Lower leg skin (tissue), 3 donors: ENCODE results near the gene BICD2.

Experiments
- CTCF ChIP-seq, 3 donors: fragments of 450-650 bp; IDR thresholded peaks; one replicate each; pipeline ENCODE4 v1.5.1; 2016; ENCODE audit warnings: antibody characterized with exemption in 3 of 3, mild to moderate bottlenecking in 3 of 3, moderate library complexity in 2 of 3
- POLR2A ChIP-seq, 2 donors: fragments of 450-650 bp; IDR thresholded peaks; one replicate each; pipeline ENCODE4 v1.6.1; 2016 to 2017; ENCODE audit warnings: antibody characterized with exemption in 2 of 2, mild to moderate bottlenecking in 1 of 2, moderate library complexity in 1 of 2

- no peak for TF ChIP-seq CTCF (IDR thresholded peaks at IDR 0.05)
- no peak for TF ChIP-seq POLR2A (IDR thresholded peaks at IDR 0.05)
Measured at GRCh38 chr9:92763721-92764380, 782 bp downstream of the BICD2 start.
